Measurements from ENCODE around the gene DDX41. TPM values are rescaled to one million over a fixed set of nuclear protein-coding genes. Genes with fewer than 3 reads are reported as not detected.

Gene DDX41
- total and polyA plus RNA-seq, 2 donors (not counting 1 experiment from before 2014, with no cell fraction given), result 110 to 168 TPM

DNA sequence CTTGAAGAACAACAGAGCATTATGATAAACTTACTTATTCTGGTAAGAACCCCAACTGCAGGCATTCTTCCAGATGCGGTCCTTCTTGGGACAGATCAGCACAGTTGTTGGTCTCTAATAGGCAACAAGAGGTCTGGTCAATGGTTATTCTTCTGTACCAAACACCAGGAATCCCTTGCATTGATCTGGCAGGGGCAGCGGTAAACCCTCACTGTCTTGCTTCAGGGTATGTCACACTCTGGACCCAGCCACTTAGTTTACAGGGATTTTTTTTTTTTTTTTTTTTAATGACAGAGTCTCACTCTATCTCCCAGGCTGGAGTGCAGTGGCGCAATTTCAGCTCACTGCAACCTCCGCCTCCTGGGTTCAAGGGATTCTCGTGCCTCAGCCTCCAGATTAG lies 38.9 kb upstream of the DDX41 start:
- H3K9me3 Mint-ChIP-seq (ENCODE audit: insufficient read depth), result no peaks in the 10 kb centered on the region
- H3K79me2 ChIP-seq (ENCODE audit: control insufficient read depth, insufficient read depth, low read length), result peaks cover 46% of the 10 kb centered on the region
- DNase-seq (no peak), ATAC-seq (ENCODE audit: low read depth) (no peak)
- intact Hi-C loops (cut with micrococcal nuclease), result loop anchor here (2.0 kb wide), 1 partner anchor 45 kb away; the partner anchor contains the start of gene B4GALT7
- POLR2A ChIA-PET, result interaction anchor here (0.7 kb wide), 1 partner anchor 1193 kb away, joined by 4 read pairs; no protein-coding TSS in a partner anchor
- 100% methylated on average over 3 of the region's 5 CpGs for WGBS (ENCODE audit: insufficient coverage)
- no peak overlapping the region for H3K27ac Mint-ChIP-seq
- peaks cover 25% of the 10 kb centered on the region for H3K4me1 Mint-ChIP-seq
- H3K4me3 Mint-ChIP-seq, result no peak overlapping the region
- no peak overlapping the region for H3K27ac ChIP-seq (ENCODE audit: low read length in 2 of 2)
- H3K4me2 ChIP-seq (replicated peaks; ENCODE audit: low read depth, low read length, poor library complexity, severe bottlenecking), result no peak overlapping the region
- H4K20me1 ChIP-seq (ENCODE audit: control insufficient read depth, insufficient read depth, low read length, poor library complexity, severe bottlenecking), result peaks cover 20% of the 10 kb centered on the region
- no peaks in the 10 kb centered on the region for H3K27me3 Mint-ChIP-seq
- CTCF ChIA-PET, result interaction anchor here (1.4 kb wide), 1 partner anchor 7 kb away, joined by 4 read pairs; no protein-coding TSS in a partner anchor
- peaks cover 14 to 18% of the 10 kb centered on the region in 2 donors for H3K4me1 ChIP-seq (ENCODE audit: control insufficient read depth in 2 of 2, insufficient read depth in 2 of 2, low read length in 2 of 2)
- H3K9ac ChIP-seq (ENCODE audit: low read length), result no peak overlapping the region
- H2AFZ ChIP-seq (ENCODE audit: insufficient read depth, low read depth, low read length, poor library complexity, severe bottlenecking), result peak overlapping the region; percentile 24
- H3K36me3 ChIP-seq (replicated peaks in 1 of 2; ENCODE audit: control extremely low read depth in 1 of 2, control insufficient read depth in 1 of 2, extremely low read depth in 1 of 2, insufficient read depth in 2 of 2, low read length in 1 of 2), result peaks cover 2 to 11% of the 10 kb centered on the region in 2 experiments
- H3K9me3 ChIP-seq (ENCODE audit: control extremely low read depth in 1 of 3, control insufficient read depth in 2 of 3, insufficient read depth in 1 of 3, low read length in 2 of 3), result no peaks in the 10 kb centered on the region
- H3K27me3 ChIP-seq (replicated peaks in 1 of 4; ENCODE audit: control extremely low read depth in 1 of 4, control insufficient read depth in 3 of 4, insufficient read depth in 4 of 4, low read length in 3 of 4), result no peaks in the 10 kb centered on the region
- TF ChIP-seq EZH2 (IDR thresholded peaks at IDR 0.05; ENCODE audit: borderline replicate concordance, insufficient read depth, low read depth, low read length, poor library complexity, severe bottlenecking), result no peak
- TF ChIP-seq, protein P1, sequence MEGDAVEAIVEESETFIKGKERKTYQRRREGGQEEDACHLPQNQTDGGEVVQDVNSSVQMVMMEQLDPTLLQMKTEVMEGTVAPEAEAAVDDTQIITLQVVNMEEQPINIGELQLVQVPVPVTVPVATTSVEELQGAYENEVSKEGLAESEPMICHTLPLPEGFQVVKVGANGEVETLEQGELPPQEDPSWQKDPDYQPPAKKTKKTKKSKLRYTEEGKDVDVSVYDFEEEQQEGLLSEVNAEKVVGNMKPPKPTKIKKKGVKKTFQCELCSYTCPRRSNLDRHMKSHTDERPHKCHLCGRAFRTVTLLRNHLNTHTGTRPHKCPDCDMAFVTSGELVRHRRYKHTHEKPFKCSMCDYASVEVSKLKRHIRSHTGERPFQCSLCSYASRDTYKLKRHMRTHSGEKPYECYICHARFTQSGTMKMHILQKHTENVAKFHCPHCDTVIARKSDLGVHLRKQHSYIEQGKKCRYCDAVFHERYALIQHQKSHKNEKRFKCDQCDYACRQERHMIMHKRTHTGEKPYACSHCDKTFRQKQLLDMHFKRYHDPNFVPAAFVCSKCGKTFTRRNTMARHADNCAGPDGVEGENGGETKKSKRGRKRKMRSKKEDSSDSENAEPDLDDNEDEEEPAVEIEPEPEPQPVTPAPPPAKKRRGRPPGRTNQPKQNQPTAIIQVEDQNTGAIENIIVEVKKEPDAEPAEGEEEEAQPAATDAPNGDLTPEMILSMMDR (IDR thresholded peaks at IDR 0.05), result no peak
- no peak overlapping the region for H3K4me3 ChIP-seq (ENCODE audit: control extremely low read depth in 1 of 5, extremely low read depth in 1 of 5, insufficient read depth in 1 of 5, low read depth in 2 of 5, low read length in 4 of 5)

DNA sequence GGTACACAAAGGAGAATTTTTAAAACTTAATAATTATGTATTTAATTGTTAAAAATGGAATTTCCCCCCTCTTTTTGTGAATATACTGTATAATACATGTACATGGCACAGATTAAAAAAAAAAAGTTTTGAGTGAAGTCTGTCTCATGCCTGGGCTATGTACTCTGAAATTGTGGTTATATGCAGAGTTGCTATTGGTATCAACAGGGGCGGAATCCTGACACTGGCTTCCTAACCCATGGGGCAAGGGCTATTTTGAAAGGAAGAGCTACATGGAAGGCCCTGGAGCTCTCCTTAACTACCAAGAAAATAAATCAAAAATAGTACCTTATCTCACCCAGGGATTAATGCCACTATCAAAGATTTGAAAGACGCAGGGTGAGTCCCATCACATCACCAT lies 38.5 kb upstream of the DDX41 start:
- DNase-seq (no peak), ATAC-seq (ENCODE audit: low read depth) (no peak)
- no peaks in the 10 kb centered on the region for H3K9me3 Mint-ChIP-seq (ENCODE audit: insufficient read depth)
- peaks cover 28% of the 10 kb centered on the region for H3K4me1 Mint-ChIP-seq
- CTCF ChIA-PET, result no interaction called here
- Histone ChIP-seq H3K4me2 (replicated peaks; ENCODE audit: low read depth, low read length, poor library complexity, severe bottlenecking) (peak overlapping the region; percentile 96), H3K27me3 (replicated peaks in 1 of 4; ENCODE audit: control extremely low read depth in 1 of 4, control insufficient read depth in 3 of 4, insufficient read depth in 4 of 4, low read length in 3 of 4) (no peaks in the 10 kb centered on the region), H4K20me1 (ENCODE audit: control insufficient read depth, insufficient read depth, low read length, poor library complexity, severe bottlenecking) (peaks cover 24% of the 10 kb centered on the region), H3K27ac (ENCODE audit: low read length in 2 of 2) (no peak overlapping the region), H3K9ac (ENCODE audit: low read length) (peak overlapping the region; percentile 72), H3K4me1 (ENCODE audit: control insufficient read depth in 2 of 2, insufficient read depth in 2 of 2, low read length in 2 of 2) (peaks cover 16 to 22% of the 10 kb centered on the region in 2 donors), H3K79me2 (ENCODE audit: control insufficient read depth, insufficient read depth, low read length) (peaks cover 50% of the 10 kb centered on the region), H3K9me3 (ENCODE audit: control extremely low read depth in 1 of 3, control insufficient read depth in 2 of 3, insufficient read depth in 1 of 3, low read length in 2 of 3) (no peaks in the 10 kb centered on the region), H3K4me3 (ENCODE audit: control extremely low read depth in 1 of 5, extremely low read depth in 1 of 5, insufficient read depth in 1 of 5, low read depth in 2 of 5, low read length in 4 of 5) (peak overlapping the region in 1 of 5 experiments; percentile 77), H3K36me3 (replicated peaks in 1 of 2; ENCODE audit: control extremely low read depth in 1 of 2, control insufficient read depth in 1 of 2, extremely low read depth in 1 of 2, insufficient read depth in 2 of 2, low read length in 1 of 2) (peaks cover 2 to 15% of the 10 kb centered on the region in 2 experiments), H2AFZ (ENCODE audit: insufficient read depth, low read depth, low read length, poor library complexity, severe bottlenecking) (peak overlapping the region; percentile 89)
- POLR2A ChIA-PET, result interaction anchor here (0.7 kb wide), 1 partner anchor 1192 kb away, joined by 4 read pairs; no protein-coding TSS in a partner anchor
- intact Hi-C loops (cut with micrococcal nuclease), result loop anchor here (2.0 kb wide), 1 partner anchor 46 kb away; the partner anchor contains the start of gene B4GALT7
- TF ChIP-seq, protein P1 (IDR thresholded peaks at IDR 0.05), result no peak
- no peak for TF ChIP-seq EZH2 (IDR thresholded peaks at IDR 0.05; ENCODE audit: borderline replicate concordance, insufficient read depth, low read depth, low read length, poor library complexity, severe bottlenecking)
- WGBS (ENCODE audit: insufficient coverage), result 83% methylated on average over 1 of the region's 2 CpGs
- no peak overlapping the region for H3K27ac Mint-ChIP-seq
- peak overlapping the region; percentile 93 for H3K4me3 Mint-ChIP-seq
- H3K27me3 Mint-ChIP-seq, result no peaks in the 10 kb centered on the region

All from B cell (primary cell).